Activated CD4-positive, alpha-beta T cell treated with anti-CD3 and anti-CD28 coated beads for 36 hours (primary cell): Measurements from ENCODE around the gene EN2. TPM values are rescaled to one million over a fixed set of nuclear protein-coding genes. Genes with fewer than 3 reads are reported as not detected.
A peak's percentile ranks its signal among the peaks of the same experiment; 100 is the strongest.

Experiments used
- ATAC-seq: fragments of 200-7000 bp; cut with Tn5 transposase; one replicate; pipeline ENCODE4 v1.10.0; 2021; ENCODE audit warnings: mild to moderate bottlenecking, moderate library complexity
- CTCF ChIA-PET: fragments of 350-600 bp; sonication (Branson Sonifier 250); formaldehyde crosslinking; loops from one replicate; lab custom pipeline; 2021; ENCODE audit warnings: antibody characterized with exemption; lab: Charles Lee
- POLR2A ChIA-PET: fragments of 350-600 bp; sonication (Branson Sonifier 250); formaldehyde crosslinking; loops from one replicate; lab custom pipeline; 2021; ENCODE audit warnings: antibody characterized with exemption, inconsistent platforms; lab: Charles Lee
- DNase-seq: peaks from one replicate; pipeline ENCODE4 v3.0.0-alpha.2; 2020
- H3K27ac Mint-ChIP-seq: one replicate; pipeline ENCODE4 v1.8.0; 2021; ENCODE audit warnings: mixed read lengths
- H3K27me3 Mint-ChIP-seq: one replicate; pipeline ENCODE4 v1.8.0; 2021; ENCODE audit warnings: mixed read lengths
- H3K36me3 Mint-ChIP-seq: one replicate; pipeline ENCODE4 v1.8.0; 2021; ENCODE audit warnings: low read depth, mixed read lengths
- H3K4me1 Mint-ChIP-seq: one replicate; pipeline ENCODE4 v1.8.0; 2021; ENCODE audit warnings: mixed read lengths
- H3K4me3 Mint-ChIP-seq: one replicate; pipeline ENCODE4 v1.8.0; 2021; ENCODE audit warnings: mild to moderate bottlenecking, moderate library complexity, mixed read lengths
- H3K9me3 Mint-ChIP-seq: one replicate; pipeline ENCODE4 v1.8.0; 2021; ENCODE audit warnings: low read depth, mixed read lengths
- intact Hi-C, 2 experiments: fragments of 100-400 bp; cut with DNase I in 1 of 2; cut with micrococcal nuclease in 1 of 2; formaldehyde crosslinking; loops; one replicate each; pipeline versions ENCODE4 v1.14.2 to v1.15.1; 2022 to 2024; cut with DNase I, micrococcal nuclease
- total RNA-seq, 2 experiments: library from RNA; stranded (reverse); gene quantifications; one replicate each; pipeline ENCODE4 v1.2.3, GENCODE V29; 2021

Gene EN2
- total RNA-seq, 2 experiments from 2014 or later = not detected

GRCh38 chr7:155453296-155454182 lies 4.4 kb upstream of the EN2 start:
- no peak overlapping the region for H3K4me3 Mint-ChIP-seq
- ChIA-PET POLR2A (no interaction called here), CTCF (interaction anchor here (0.5 kb wide), 1 partner anchor 76 kb away, joined by 3 read pairs; no protein-coding TSS in a partner anchor)
- no peaks in the 10 kb centered on the region for H3K36me3 Mint-ChIP-seq
- intact Hi-C loops = loop anchor here (1.0 to 5.0 kb wide), 3 partner anchors 13 to 1549 kb away; no protein-coding TSS in a partner anchor
- H3K27ac Mint-ChIP-seq = no peak overlapping the region
- ATAC-seq = no peak
- peaks cover 61% of the 10 kb centered on the region for H3K27me3 Mint-ChIP-seq
- DNase-seq = no peak
- no peaks in the 10 kb centered on the region for H3K9me3 Mint-ChIP-seq
- peaks cover 13% of the 10 kb centered on the region for H3K4me1 Mint-ChIP-seq

GRCh38 chr7:155454183-155455112 lies 3.5 kb upstream of the EN2 start:
- H3K36me3 Mint-ChIP-seq = no peaks in the 10 kb centered on the region
- no peak overlapping the region for H3K27ac Mint-ChIP-seq
- peaks cover 17% of the 10 kb centered on the region for H3K4me1 Mint-ChIP-seq
- ChIA-PET POLR2A (no interaction called here), CTCF (interaction anchor here (1.4 kb wide), 1 partner anchor 78 kb away, joined by 5 read pairs; no protein-coding TSS in a partner anchor)
- DNase-seq (no peak), ATAC-seq (no peak)
- H3K9me3 Mint-ChIP-seq = no peaks in the 10 kb centered on the region
- peaks cover 59% of the 10 kb centered on the region for H3K27me3 Mint-ChIP-seq
- intact Hi-C loops = loop anchor here (1.0 to 5.0 kb wide), 4 partner anchors 12 to 1548 kb away; no protein-coding TSS in a partner anchor
- H3K4me3 Mint-ChIP-seq = no peak overlapping the region

- Mint-ChIP-seq H3K4me1 (peaks cover 18% of the 10 kb centered on the region), H3K9me3 (no peaks in the 10 kb centered on the region), H3K36me3 (no peaks in the 10 kb centered on the region), H3K4me3 (no peak overlapping the region), H3K27me3 (peaks cover 64% of the 10 kb centered on the region), H3K27ac (no peak overlapping the region)
- no peak for ATAC-seq
- intact Hi-C loops = loop anchor here (2.0 to 5.0 kb wide), 2 partner anchors 80 to 352 kb away; no protein-coding TSS in a partner anchor
- POLR2A ChIA-PET = no interaction called here
- CTCF ChIA-PET = interaction anchor here (1.4 kb wide), 1 partner anchor 77 kb away, joined by 5 read pairs; no protein-coding TSS in a partner anchor
- DNase-seq = no peak
Measured at GRCh38 chr7:155455132-155455693, 2.7 kb upstream of the EN2 start.

- H3K27ac Mint-ChIP-seq = no peak overlapping the region
- ATAC-seq = no peak
- no peaks in the 10 kb centered on the region for H3K9me3 Mint-ChIP-seq
- peaks cover 67% of the 10 kb centered on the region for H3K27me3 Mint-ChIP-seq
- H3K4me1 Mint-ChIP-seq = peaks cover 18% of the 10 kb centered on the region
- intact Hi-C loops = loop anchor here (2.0 to 5.0 kb wide), 2 partner anchors 81 to 351 kb away; no protein-coding TSS in a partner anchor
- no peaks in the 10 kb centered on the region for H3K36me3 Mint-ChIP-seq
- peak overlapping the region; percentile 28 for H3K4me3 Mint-ChIP-seq
- CTCF ChIA-PET = interaction anchor here (0.5 to 0.7 kb wide), 3 partner anchors 33 to 1543 kb away, joined by 3 to 4 read pairs (median 3); no protein-coding TSS in a partner anchor
- POLR2A ChIA-PET = interaction anchor here (0.6 kb wide), 2 partner anchors 61 to 314 kb away, joined by 4 to 5 read pairs; no protein-coding TSS in a partner anchor
- DNase-seq = no peak
Measured at GRCh38 chr7:155455776-155456737, 1.9 kb upstream of the EN2 start.

GRCh38 chr7:155456738-155457543 lies 988 bp upstream of the EN2 start:
- ATAC-seq (peak; percentile 33), DNase-seq (peak; percentile 69)
- no peaks in the 10 kb centered on the region for H3K36me3 Mint-ChIP-seq
- peaks cover 67% of the 10 kb centered on the region for H3K27me3 Mint-ChIP-seq
- peak overlapping the region; percentile 54 for H3K4me3 Mint-ChIP-seq
- no peak overlapping the region for H3K27ac Mint-ChIP-seq
- POLR2A ChIA-PET = interaction anchor here (0.6 kb wide), 2 partner anchors 60 to 313 kb away, joined by 4 to 5 read pairs; no protein-coding TSS in a partner anchor
- intact Hi-C loops = loop anchor here (1.0 to 5.0 kb wide), 2 partner anchors 51 to 350 kb away; no protein-coding TSS in a partner anchor
- H3K9me3 Mint-ChIP-seq = no peaks in the 10 kb centered on the region
- H3K4me1 Mint-ChIP-seq = peaks cover 18% of the 10 kb centered on the region
- CTCF ChIA-PET = interaction anchor here (0.7 kb wide), 1 partner anchor 34 kb away, joined by 4 read pairs; no protein-coding TSS in a partner anchor

- intact Hi-C loops = loop anchor here (1.0 to 5.0 kb wide), 4 partner anchors 51 to 350 kb away; no protein-coding TSS in a partner anchor
- peak; percentile 2 for ATAC-seq
- POLR2A ChIA-PET = no interaction called here
Measured at GRCh38 chr7:155457544-155458110, 302 bp upstream of the EN2 start.

GRCh38 chr7:155458878-155459699 lies 1.2 kb downstream of the EN2 start:
- ChIA-PET CTCF (no interaction called here), POLR2A (no interaction called here)
- no peaks in the 10 kb centered on the region for H3K9me3 Mint-ChIP-seq
- no peaks in the 10 kb centered on the region for H3K36me3 Mint-ChIP-seq
- no peak overlapping the region for H3K27ac Mint-ChIP-seq
- intact Hi-C loops = loop anchor here in 1 of 2 experiments (2.0 to 5.0 kb wide), 3 partner anchors 52 to 348 kb away; no protein-coding TSS in a partner anchor
- ATAC-seq = no peak
- H3K4me1 Mint-ChIP-seq = peaks cover 18% of the 10 kb centered on the region
- no peak for DNase-seq
- H3K27me3 Mint-ChIP-seq = peaks cover 72% of the 10 kb centered on the region
- H3K4me3 Mint-ChIP-seq = peak overlapping the region; percentile 47

More at GRCh38 chr7:155457544-155458110, 302 bp upstream of the EN2 start:
- peaks cover 18% of the 10 kb centered on the region for H3K4me1 Mint-ChIP-seq
- peaks cover 68% of the 10 kb centered on the region for H3K27me3 Mint-ChIP-seq
- H3K27ac Mint-ChIP-seq = no peak overlapping the region
- CTCF ChIA-PET = no interaction called here
- no peak for DNase-seq
- no peaks in the 10 kb centered on the region for H3K9me3 Mint-ChIP-seq
- no peaks in the 10 kb centered on the region for H3K36me3 Mint-ChIP-seq
- no peak overlapping the region for H3K4me3 Mint-ChIP-seq

- DNase-seq (no peak), ATAC-seq (no peak)
- POLR2A ChIA-PET = no interaction called here
- peaks cover 14% of the 10 kb centered on the region for H3K4me1 Mint-ChIP-seq
- H3K36me3 Mint-ChIP-seq = no peaks in the 10 kb centered on the region
- no peaks in the 10 kb centered on the region for H3K9me3 Mint-ChIP-seq
- H3K27ac Mint-ChIP-seq = no peak overlapping the region
- CTCF ChIA-PET = no interaction called here
- peak overlapping the region; percentile 47 for H3K4me3 Mint-ChIP-seq
- peaks cover 73% of the 10 kb centered on the region for H3K27me3 Mint-ChIP-seq
- intact Hi-C loops = loop anchor here in 1 of 2 experiments (2.0 to 5.0 kb wide), 3 partner anchors 51 to 347 kb away; no protein-coding TSS in a partner anchor
Measured at GRCh38 chr7:155459700-155460461, 2.0 kb downstream of the EN2 start.
